ENCODE results near the gene ELAVL2.
A peak's percentile ranks its signal among the peaks of the same experiment; 100 is the strongest.

The ELAVL2 gene

GRCh38 chr9:23682891-23683431 lies 143.1 kb downstream of the ELAVL2 start:
- in situ Hi-C loops (cut with HindIII; ENCODE audit: low sequenced_read_pairs): no loop called here
- peak; percentile 40 for DNase-seq (ENCODE audit: low read depth, low spot score)
- no peak overlapping the region for H3K4me3 ChIP-seq (ENCODE audit: low read depth, low read length)
- TF ChIP-seq CTCF (IDR thresholded peaks at IDR 0.05; ENCODE audit: low read depth, low read length): no peak

GRCh38 chr9:23682352-23682751 lies 143.7 kb downstream of the ELAVL2 start:
- DNase-seq (ENCODE audit: low read depth, low spot score): no peak
- no peak for TF ChIP-seq CTCF (IDR thresholded peaks at IDR 0.05; ENCODE audit: low read depth, low read length)
- in situ Hi-C loops (cut with HindIII; ENCODE audit: low sequenced_read_pairs): no loop called here
- H3K4me3 ChIP-seq (ENCODE audit: low read depth, low read length): no peak overlapping the region

- TF ChIP-seq CTCF (IDR thresholded peaks at IDR 0.05; ENCODE audit: low read depth, low read length): no peak
- DNase-seq (ENCODE audit: low read depth, low spot score): no peak
- in situ Hi-C loops (cut with HindIII; ENCODE audit: low sequenced_read_pairs): no loop called here
- H3K4me3 ChIP-seq (ENCODE audit: low read depth, low read length): no peak overlapping the region
Measured at GRCh38 chr9:23677446-23677845, 148.6 kb downstream of the ELAVL2 start.

GRCh38 chr9:23674016-23674585 lies 151.9 kb downstream of the ELAVL2 start:
- peak; percentile 35 for DNase-seq (ENCODE audit: low read depth, low spot score)
- H3K4me3 ChIP-seq (ENCODE audit: low read depth, low read length): no peak overlapping the region
- TF ChIP-seq CTCF (IDR thresholded peaks at IDR 0.05; ENCODE audit: low read depth, low read length): no peak
- in situ Hi-C loops (cut with HindIII; ENCODE audit: low sequenced_read_pairs): no loop called here

GRCh38 chr9:23672151-23672550 lies 153.9 kb downstream of the ELAVL2 start:
- no peak for TF ChIP-seq CTCF (IDR thresholded peaks at IDR 0.05; ENCODE audit: low read depth, low read length)
- DNase-seq (ENCODE audit: low read depth, low spot score): no peak
- in situ Hi-C loops (cut with HindIII; ENCODE audit: low sequenced_read_pairs): no loop called here
- no peak overlapping the region for H3K4me3 ChIP-seq (ENCODE audit: low read depth, low read length)

GRCh38 chr9:23669776-23670175 lies 156.3 kb downstream of the ELAVL2 start:
- H3K4me3 ChIP-seq (ENCODE audit: low read depth, low read length): no peak overlapping the region
- TF ChIP-seq CTCF (IDR thresholded peaks at IDR 0.05; ENCODE audit: low read depth, low read length): no peak
- no peak for DNase-seq (ENCODE audit: low read depth, low spot score)
- in situ Hi-C loops (cut with HindIII; ENCODE audit: low sequenced_read_pairs): no loop called here
